Naive B cell (primary cell): Measurements from ENCODE around the gene CCPG1. TPM values are rescaled to one million over a fixed set of nuclear protein-coding genes. Genes with fewer than 3 reads are reported as not detected.
"Not testable (repeated sequence)": the region's sequence is repeated elsewhere in the genome, so short reads cannot be mapped to it uniquely, and the experiment has no call there.

ENCODE experiments used
- ATAC-seq, 2 donors: fragments of 150-1000 bp; cut with Tn5 transposase; 2 replicates each; pipeline ENCODE4 v1.10.0; 2021; ENCODE audit warnings: low read depth in 2 of 2, mild to moderate bottlenecking in 2 of 2, moderate library complexity in 2 of 2
- DNase-seq: peaks from one replicate; pipeline ENCODE4 v3.0.0; 2022
- H3K27ac Mint-ChIP-seq, 6 donors: one replicate each; pipeline ENCODE4 v1.8.0; 2020 to 2022; ENCODE audit warnings: mild to moderate bottlenecking in 6 of 6, mixed read lengths in 6 of 6, moderate library complexity in 5 of 6, inconsistent platforms in 2 of 6
- H3K27me3 Mint-ChIP-seq, 3 donors: one replicate each; pipeline ENCODE4 v1.8.0; 2021 to 2022; ENCODE audit warnings: mixed read lengths in 3 of 3, mild to moderate bottlenecking in 1 of 3
- H3K36me3 Mint-ChIP-seq, 2 donors: one replicate each; pipeline ENCODE4 v1.8.0; 2020 to 2022; ENCODE audit warnings: mixed read lengths in 2 of 2, inconsistent platforms in 1 of 2, mild to moderate bottlenecking in 1 of 2
- H3K4me1 Mint-ChIP-seq, 3 donors: one replicate each; pipeline ENCODE4 v1.8.0; 2020 to 2022; ENCODE audit warnings: mixed read lengths in 3 of 3, inconsistent platforms in 1 of 3, mild to moderate bottlenecking in 1 of 3, moderate library complexity in 1 of 3
- H3K4me3 Mint-ChIP-seq, 8 donors: one replicate each; pipeline ENCODE4 v1.8.0; 2020 to 2022; ENCODE audit warnings: mild to moderate bottlenecking in 8 of 8, mixed read lengths in 8 of 8, moderate library complexity in 8 of 8, inconsistent platforms in 2 of 8
- H3K9me3 Mint-ChIP-seq, 7 donors: one replicate each; pipeline ENCODE4 v1.8.0; 2020 to 2022; ENCODE audit warnings: mixed read lengths in 7 of 7, mild to moderate bottlenecking in 5 of 7, inconsistent platforms in 2 of 7, moderate library complexity in 1 of 7
- polyA plus RNA-seq, 6 donors: library from polyadenylated mRNA; unstranded; fragments of 300-500 nt; fragmentation: Illumina TruSeq; gene quantifications; one replicate each; pipeline ENCODE4 v1.2.3, GENCODE V29; 2021; ENCODE audit warnings: low read depth in 6 of 6

The CCPG1 gene
- polyA plus RNA-seq, 6 donors from 2014 or later = 21.1 to 44.1 (median 29.9) TPM

GRCh38 chr15:55403531-55403930 is 4.6 kb downstream of the CCPG1 start:
- DNase-seq (no peak), ATAC-seq (no peak)
- Mint-ChIP-seq H3K4me1 (peaks cover 29 to 48% (median 34%) of the 10 kb centered on the region in 3 donors), H3K4me3 (no peak overlapping the region), H3K27me3 (no peaks in the 10 kb centered on the region), H3K9me3 (no peaks in the 10 kb centered on the region), H3K36me3 (peaks cover 0 to 4% of the 10 kb centered on the region in 2 donors), H3K27ac (peak overlapping the region in 1 of 6 donors; percentile 45)

GRCh38 chr15:55402707-55403106 is 5.5 kb downstream of the CCPG1 start:
- no peak for DNase-seq
- Mint-ChIP-seq H3K27ac (peak overlapping the region in 4 of 6 donors; percentile 20 to 68 (median 36)), H3K27me3 (no peaks in the 10 kb centered on the region), H3K4me3 (peak overlapping the region in 1 of 8 donors; percentile 60), H3K36me3 (peaks cover 3 to 10% of the 10 kb centered on the region in 2 donors), H3K9me3 (no peaks in the 10 kb centered on the region), H3K4me1 (peaks cover 27 to 46% (median 27%) of the 10 kb centered on the region in 3 donors)
- no peak for ATAC-seq

GRCh38 chr15:55401786-55402246 is 6.3 kb downstream of the CCPG1 start:
- H3K9me3 Mint-ChIP-seq = no peaks in the 10 kb centered on the region
- DNase-seq = no peak
- H3K36me3 Mint-ChIP-seq = peaks cover 10 to 11% of the 10 kb centered on the region in 2 donors
- peaks cover 20 to 37% (median 21%) of the 10 kb centered on the region in 3 donors for H3K4me1 Mint-ChIP-seq
- H3K27me3 Mint-ChIP-seq = no peaks in the 10 kb centered on the region
- no peak overlapping the region for H3K4me3 Mint-ChIP-seq
- no peak overlapping the region for H3K27ac Mint-ChIP-seq
- no peak for ATAC-seq

- H3K36me3 Mint-ChIP-seq = peaks cover 17% of the 10 kb centered on the region in 2 donors
- H3K9me3 Mint-ChIP-seq, H3K27me3 Mint-ChIP-seq, DNase-seq, ATAC-seq, H3K4me3 Mint-ChIP-seq: not testable (repeated sequence)
- H3K4me1 Mint-ChIP-seq = peaks cover 24 to 36% (median 36%) of the 10 kb centered on the region in 3 donors
- H3K27ac Mint-ChIP-seq = peak overlapping the region in 1 of 6 donors; percentile 38
Measured at GRCh38 chr15:55400050-55400449, 8.1 kb downstream of the CCPG1 start.

GRCh38 chr15:55398243-55398642 is 9.9 kb downstream of the CCPG1 start:
- Mint-ChIP-seq H3K27me3 (no peaks in the 10 kb centered on the region), H3K4me3 (no peak overlapping the region), H3K4me1 (peaks cover 19 to 28% (median 27%) of the 10 kb centered on the region in 3 donors), H3K36me3 (peaks cover 17% of the 10 kb centered on the region in 2 donors), H3K9me3 (peaks cover 0 to 3% (median 0%) of the 10 kb centered on the region in 7 donors), H3K27ac (no peak overlapping the region)
- DNase-seq (no peak), ATAC-seq (no peak)

GRCh38 chr15:55394694-55395093 is 13.5 kb downstream of the CCPG1 start:
- Mint-ChIP-seq H3K36me3 (peaks cover 17 to 18% of the 10 kb centered on the region in 2 donors), H3K27me3 (no peaks in the 10 kb centered on the region), H3K27ac (peak overlapping the region in 1 of 6 donors; percentile 57), H3K4me3 (peak overlapping the region in 1 of 8 donors; percentile 43), H3K4me1 (peaks cover 5 to 20% (median 12%) of the 10 kb centered on the region in 3 donors), H3K9me3 (peaks cover 0 to 3% (median 0%) of the 10 kb centered on the region in 7 donors)
- ATAC-seq = no peak
- no peak for DNase-seq

- peaks cover 0 to 6% of the 10 kb centered on the region in 2 donors for H3K36me3 Mint-ChIP-seq
- no peaks in the 10 kb centered on the region for H3K27me3 Mint-ChIP-seq
Measured at GRCh38 chr15:55389264-55389607, 18.9 kb downstream of the CCPG1 start.

GRCh38 chr15:55387027-55387426 is 21.1 kb downstream of the CCPG1 start:
- Mint-ChIP-seq H3K4me1 (peaks cover 0 to 4% (median 0%) of the 10 kb centered on the region in 3 donors), H3K27ac (no peak overlapping the region), H3K9me3 (peaks cover 0 to 2% (median 0%) of the 10 kb centered on the region in 7 donors), H3K4me3 (no peak overlapping the region), H3K36me3 (peaks cover 8 to 22% of the 10 kb centered on the region in 2 donors), H3K27me3 (no peaks in the 10 kb centered on the region)
- ATAC-seq (no peak), DNase-seq (no peak)

More at GRCh38 chr15:55389264-55389607, 18.9 kb downstream of the CCPG1 start:
- Mint-ChIP-seq H3K4me1 (peaks cover 0 to 4% (median 2%) of the 10 kb centered on the region in 3 donors), H3K4me3 (no peak overlapping the region), H3K9me3 (no peaks in the 10 kb centered on the region), H3K27ac (peak overlapping the region in 1 of 6 donors; percentile 4)
- no peak for DNase-seq
- no peak for ATAC-seq

- DNase-seq = no peak
- Mint-ChIP-seq H3K4me1 (no peaks in the 10 kb centered on the region), H3K9me3 (peaks cover 0 to 2% (median 0%) of the 10 kb centered on the region in 7 donors), H3K4me3 (no peak overlapping the region), H3K27ac (no peak overlapping the region), H3K36me3 (peaks cover 8 to 19% of the 10 kb centered on the region in 2 donors), H3K27me3 (no peaks in the 10 kb centered on the region)
- no peak for ATAC-seq
Measured at GRCh38 chr15:55383687-55384086, 24.5 kb downstream of the CCPG1 start.

- Mint-ChIP-seq H3K27ac (no peak overlapping the region), H3K27me3 (no peaks in the 10 kb centered on the region), H3K4me1 (no peaks in the 10 kb centered on the region), H3K4me3 (no peak overlapping the region), H3K9me3 (peaks cover 0 to 2% (median 0%) of the 10 kb centered on the region in 7 donors), H3K36me3 (peaks cover 10 to 26% of the 10 kb centered on the region in 2 donors)
- no peak for DNase-seq
- ATAC-seq = no peak
Measured at GRCh38 chr15:55381595-55381994, 26.6 kb downstream of the CCPG1 start.

- no peak overlapping the region for H3K4me3 Mint-ChIP-seq
- ATAC-seq (no peak), DNase-seq (no peak)
- no peak overlapping the region for H3K27ac Mint-ChIP-seq
- peaks cover 14 to 30% of the 10 kb centered on the region in 2 donors for H3K36me3 Mint-ChIP-seq
- no peaks in the 10 kb centered on the region for H3K4me1 Mint-ChIP-seq
- H3K9me3 Mint-ChIP-seq = peaks cover 0 to 2% (median 0%) of the 10 kb centered on the region in 7 donors
- no peaks in the 10 kb centered on the region for H3K27me3 Mint-ChIP-seq
Measured at GRCh38 chr15:55379095-55379494, 29.1 kb downstream of the CCPG1 start.

GRCh38 chr15:55372701-55373440 is 35.3 kb downstream of the CCPG1 start:
- no peaks in the 10 kb centered on the region for H3K27me3 Mint-ChIP-seq
- H3K4me1 Mint-ChIP-seq = peaks cover 9 to 15% (median 9%) of the 10 kb centered on the region in 3 donors
- ATAC-seq (no peak), DNase-seq (no peak)
- peak overlapping the region in 5 of 6 donors; percentile 22 to 94 (median 57) for H3K27ac Mint-ChIP-seq
- peak overlapping the region in 1 of 8 donors; percentile 48 for H3K4me3 Mint-ChIP-seq
- H3K9me3 Mint-ChIP-seq = no peaks in the 10 kb centered on the region
- peaks cover 12 to 38% of the 10 kb centered on the region in 2 donors for H3K36me3 Mint-ChIP-seq

- Mint-ChIP-seq H3K4me3 (no peak overlapping the region), H3K27me3 (no peaks in the 10 kb centered on the region), H3K4me1 (no peaks in the 10 kb centered on the region), H3K36me3 (peaks cover 11 to 32% of the 10 kb centered on the region in 2 donors), H3K9me3 (no peaks in the 10 kb centered on the region), H3K27ac (no peak overlapping the region)
- DNase-seq = no peak
- ATAC-seq = no peak
Measured at GRCh38 chr15:55366981-55367380, 41.2 kb downstream of the CCPG1 start.

- no peak overlapping the region for H3K4me3 Mint-ChIP-seq
- peaks cover 0 to 10% (median 3%) of the 10 kb centered on the region in 3 donors for H3K4me1 Mint-ChIP-seq
- H3K27ac Mint-ChIP-seq = no peak overlapping the region
- H3K27me3 Mint-ChIP-seq = no peaks in the 10 kb centered on the region
- no peak for DNase-seq
- H3K9me3 Mint-ChIP-seq = no peaks in the 10 kb centered on the region
- peaks cover 3 to 9% of the 10 kb centered on the region in 2 donors for H3K36me3 Mint-ChIP-seq
- ATAC-seq = no peak
Measured at GRCh38 chr15:55362641-55363040, 45.5 kb downstream of the CCPG1 start.
